Subcutaneous adipose tissue (tissue), 4 donors: ENCODE measurements around the gene RBMS1. TPM values are rescaled to one million over a fixed set of nuclear protein-coding genes. Genes with fewer than 3 reads are reported as not detected.

ENCODE experiments used
- total RNA-seq, 4 donors: library from RNA; depleted of rRNA; stranded (reverse); fragments of >200 nt; gene quantifications; one replicate each; pipeline ENCODE4 v1.1.0, GENCODE V29; 2016
- TF ChIP-seq, protein P1 (sequence below): fragments of 450-650 bp; IDR thresholded peaks from one replicate; pipeline ENCODE4 v1.5.1; 2016; ENCODE audit warnings: low read depth, mild to moderate bottlenecking, control low read depth, antibody characterized with exemption, moderate library complexity

Gene RBMS1
- total RNA-seq, 4 donors from 2014 or later = 80.1 to 164 (median 95.7) TPM

DNA sequence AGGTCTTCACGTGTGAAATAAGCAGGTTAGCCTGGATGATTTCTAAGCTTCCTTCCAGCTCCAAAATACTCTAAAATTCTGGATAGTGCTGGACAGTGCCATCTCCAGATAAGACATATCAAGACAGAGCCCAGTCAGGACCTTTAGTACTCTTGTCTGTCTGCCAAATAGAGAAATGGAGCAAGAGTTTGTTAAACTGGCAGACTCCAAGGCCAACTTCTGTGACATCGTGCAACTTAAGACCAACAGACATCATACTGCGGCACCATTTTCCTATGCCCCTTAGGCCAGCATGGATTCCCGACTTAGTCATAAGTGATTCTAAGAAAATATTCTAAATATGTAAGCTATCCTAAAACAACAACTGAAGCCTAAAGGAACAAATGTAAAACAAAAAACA lies 118.6 kb downstream of the RBMS1 start:
- TF ChIP-seq, protein P1, sequence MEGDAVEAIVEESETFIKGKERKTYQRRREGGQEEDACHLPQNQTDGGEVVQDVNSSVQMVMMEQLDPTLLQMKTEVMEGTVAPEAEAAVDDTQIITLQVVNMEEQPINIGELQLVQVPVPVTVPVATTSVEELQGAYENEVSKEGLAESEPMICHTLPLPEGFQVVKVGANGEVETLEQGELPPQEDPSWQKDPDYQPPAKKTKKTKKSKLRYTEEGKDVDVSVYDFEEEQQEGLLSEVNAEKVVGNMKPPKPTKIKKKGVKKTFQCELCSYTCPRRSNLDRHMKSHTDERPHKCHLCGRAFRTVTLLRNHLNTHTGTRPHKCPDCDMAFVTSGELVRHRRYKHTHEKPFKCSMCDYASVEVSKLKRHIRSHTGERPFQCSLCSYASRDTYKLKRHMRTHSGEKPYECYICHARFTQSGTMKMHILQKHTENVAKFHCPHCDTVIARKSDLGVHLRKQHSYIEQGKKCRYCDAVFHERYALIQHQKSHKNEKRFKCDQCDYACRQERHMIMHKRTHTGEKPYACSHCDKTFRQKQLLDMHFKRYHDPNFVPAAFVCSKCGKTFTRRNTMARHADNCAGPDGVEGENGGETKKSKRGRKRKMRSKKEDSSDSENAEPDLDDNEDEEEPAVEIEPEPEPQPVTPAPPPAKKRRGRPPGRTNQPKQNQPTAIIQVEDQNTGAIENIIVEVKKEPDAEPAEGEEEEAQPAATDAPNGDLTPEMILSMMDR = no peak

DNA sequence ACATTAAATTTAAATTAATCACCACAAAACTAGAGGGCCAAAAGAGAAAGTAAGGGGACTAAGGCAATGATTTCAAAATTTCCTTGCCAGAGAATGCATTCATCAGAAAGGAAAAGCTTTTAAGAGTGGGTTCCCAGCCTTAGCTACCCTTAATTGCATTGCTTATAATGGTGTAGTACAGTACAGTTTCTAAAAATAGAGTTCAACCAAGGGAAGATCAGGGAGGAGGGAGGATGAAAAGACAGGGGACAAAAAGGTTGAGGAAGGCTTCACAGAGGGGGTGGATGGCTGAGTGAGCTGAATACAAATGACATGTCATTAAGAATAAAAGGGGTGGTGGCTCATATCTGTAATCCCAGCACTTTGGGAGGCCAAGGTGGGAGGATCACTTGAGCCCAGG lies 119.9 kb downstream of the RBMS1 start:
- TF ChIP-seq, protein P1 = no peak

DNA sequence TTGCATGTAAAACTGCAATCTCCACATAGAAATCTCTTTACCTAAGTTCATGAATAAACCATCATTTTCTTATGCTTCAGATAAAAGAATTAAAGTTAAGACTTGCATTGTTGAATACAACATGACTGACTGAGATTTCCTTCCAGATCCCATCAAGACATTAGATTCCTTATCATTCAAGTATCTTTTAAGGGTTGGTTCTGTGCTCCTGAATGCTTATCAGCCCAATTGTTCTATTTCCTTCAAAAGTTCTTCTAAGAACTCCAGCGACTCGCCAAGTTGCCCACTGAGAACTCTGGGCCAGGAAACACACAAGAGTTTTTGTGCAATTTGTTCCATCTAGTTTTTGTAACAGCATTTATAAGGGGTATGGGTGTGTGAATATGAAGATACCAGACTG lies 120.3 kb downstream of the RBMS1 start:
- TF ChIP-seq, protein P1 = no peak

DNA sequence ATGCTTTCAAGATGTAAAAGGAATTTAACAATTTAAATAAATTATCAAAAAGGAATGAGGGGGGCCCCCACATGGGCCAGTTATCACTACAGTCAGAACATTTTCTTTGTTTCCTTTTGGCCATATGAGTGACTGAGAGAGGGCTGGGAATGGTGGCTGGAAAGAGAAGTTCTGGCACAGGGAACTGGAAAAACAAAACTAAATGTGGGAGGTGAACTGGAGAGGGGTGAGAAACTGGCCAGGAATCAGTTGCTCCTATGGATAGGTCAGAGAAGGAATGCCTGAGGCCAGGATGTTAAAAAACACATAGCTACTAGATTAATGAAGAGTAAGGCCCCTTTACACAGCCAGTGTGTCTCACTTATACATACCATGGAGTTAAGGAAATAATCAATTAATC lies 121.0 kb downstream of the RBMS1 start:
- TF ChIP-seq, protein P1 = no peak

DNA sequence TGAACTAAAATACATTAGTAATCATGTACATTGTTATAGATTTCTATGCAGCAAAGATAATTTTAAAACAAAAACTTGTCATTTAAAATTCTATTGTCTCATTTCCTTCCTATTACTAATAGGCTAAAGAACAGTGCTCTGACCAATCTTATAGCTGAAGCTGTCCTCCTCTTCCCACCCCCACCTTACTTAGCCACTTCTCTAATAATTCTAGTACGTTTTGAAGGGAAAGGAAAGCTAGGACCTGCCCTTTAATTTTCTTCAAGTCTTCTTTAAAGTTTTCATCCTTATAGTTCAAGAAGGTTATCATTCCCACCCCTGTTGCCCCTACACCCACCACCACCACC lies 121.6 kb downstream of the RBMS1 start:
- TF ChIP-seq, protein P1 = no peak

DNA sequence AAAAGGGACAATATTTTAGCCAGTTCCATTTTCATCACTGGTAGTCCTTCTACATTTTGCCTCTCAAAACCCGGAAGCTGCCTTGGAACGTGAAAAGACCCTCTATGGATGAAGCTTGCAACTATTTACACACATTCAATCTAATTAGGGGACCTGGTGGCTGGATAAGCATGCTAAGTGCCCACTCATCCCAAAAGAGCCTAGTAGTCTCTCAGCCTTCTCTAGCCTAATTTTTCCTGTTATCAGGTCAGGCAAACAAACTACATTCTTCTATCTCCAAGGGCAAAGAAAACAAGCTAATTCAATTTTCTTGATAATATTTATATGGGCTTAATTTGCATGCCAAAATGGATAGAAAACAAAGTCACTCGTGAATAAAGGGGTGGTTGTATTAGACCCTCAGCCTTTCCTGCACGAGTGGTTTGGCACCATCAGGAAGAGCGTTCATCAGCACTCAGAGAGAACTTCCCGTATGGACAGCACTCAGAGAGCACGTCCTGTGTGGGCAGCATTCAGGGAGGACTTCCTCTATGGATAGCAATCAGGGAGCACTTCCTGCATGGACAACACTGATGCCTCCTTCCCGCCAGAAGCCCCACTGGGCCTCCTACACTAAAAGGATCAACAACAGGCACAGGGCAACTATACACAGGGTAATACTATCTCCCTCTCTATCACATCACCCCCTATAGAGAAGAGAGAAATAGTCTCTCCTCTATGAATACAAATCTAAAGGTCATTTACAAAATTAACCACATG lies 122.2 kb downstream of the RBMS1 start:
- TF ChIP-seq, protein P1 = no peak

DNA sequence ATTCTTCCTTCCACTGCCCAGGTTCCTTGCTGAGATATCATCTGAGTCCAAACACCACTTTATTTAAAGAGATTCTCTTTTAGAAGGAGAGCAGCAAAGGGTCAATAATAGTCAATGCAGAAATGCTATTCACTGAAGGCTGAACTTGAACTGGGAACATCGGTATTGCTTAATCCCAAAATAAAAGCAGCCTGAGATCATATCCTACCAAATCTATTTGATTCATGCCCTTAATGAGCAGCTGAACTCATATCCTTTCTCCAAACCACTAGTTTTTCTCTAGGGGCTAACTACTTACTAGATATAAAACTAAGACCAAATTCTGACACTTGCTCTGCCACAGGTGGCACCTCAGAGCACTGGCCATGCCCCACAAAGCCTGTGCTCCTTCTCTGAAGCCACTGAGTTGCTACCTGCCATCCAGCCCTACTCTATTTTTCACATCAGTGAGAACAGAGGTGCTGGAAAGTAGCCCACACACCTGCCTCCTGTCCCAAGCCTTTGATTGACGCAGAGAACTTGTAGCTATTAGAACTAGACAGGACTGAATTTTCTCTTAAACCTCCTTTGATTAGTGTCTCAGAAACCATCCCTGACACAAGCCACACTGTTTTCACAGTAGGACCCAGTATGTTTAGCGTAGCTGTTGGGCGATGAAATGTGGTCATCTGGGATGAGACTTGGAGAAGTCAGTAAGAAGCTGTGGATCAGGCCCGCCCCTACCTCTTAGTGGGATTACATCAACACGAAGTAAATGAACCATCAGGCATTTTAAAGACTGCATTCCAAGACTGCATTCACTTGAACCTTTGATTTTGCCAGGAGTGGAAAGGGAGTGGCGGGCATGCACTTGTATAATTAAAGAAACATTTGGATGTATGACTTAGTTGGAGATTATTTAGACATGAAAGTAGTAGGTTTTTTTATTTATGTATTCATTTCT lies 124.3 kb downstream of the RBMS1 start:
- TF ChIP-seq, protein P1 = no peak
